Activated T-cell treated with anti-CD3 and anti-CD28 coated beads for 48 hours (primary cell): ENCODE data around the gene PRG3.
"Not testable (repeated sequence)": the region's sequence is repeated elsewhere in the genome, so short reads cannot be mapped to it uniquely, and the experiment has no call there.

ENCODE experiments used
- DNase-seq: peaks from one replicate; pipeline ENCODE4 v3.0.0-alpha.2; 2020; ENCODE audit warnings: low read depth

The PRG3 gene

DNA sequence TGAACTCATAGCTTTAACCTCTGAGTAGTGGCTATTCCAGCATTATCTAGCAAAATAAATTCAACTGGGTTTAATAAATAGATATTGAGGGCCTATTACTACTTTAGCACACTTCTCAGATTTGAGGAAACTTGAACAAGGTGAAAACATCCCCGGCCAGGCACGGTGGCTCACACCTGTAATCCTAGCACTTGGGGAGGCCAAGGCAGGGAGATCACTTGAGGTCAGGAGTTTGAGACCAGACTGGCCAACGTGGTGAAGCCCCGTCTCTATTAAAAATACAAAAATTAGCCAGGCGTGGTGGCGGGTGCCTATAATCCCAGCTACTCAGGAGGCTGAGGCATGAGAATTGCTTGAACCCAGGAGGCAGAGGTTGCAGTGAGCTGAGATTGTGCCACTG, 44.1 kb downstream of the PRG3 start:
- DNase-seq: not testable (repeated sequence)

- no peak for DNase-seq
Measured at GRCh38 chr11:57336111-57336666, 44.8 kb downstream of the PRG3 start.

DNA sequence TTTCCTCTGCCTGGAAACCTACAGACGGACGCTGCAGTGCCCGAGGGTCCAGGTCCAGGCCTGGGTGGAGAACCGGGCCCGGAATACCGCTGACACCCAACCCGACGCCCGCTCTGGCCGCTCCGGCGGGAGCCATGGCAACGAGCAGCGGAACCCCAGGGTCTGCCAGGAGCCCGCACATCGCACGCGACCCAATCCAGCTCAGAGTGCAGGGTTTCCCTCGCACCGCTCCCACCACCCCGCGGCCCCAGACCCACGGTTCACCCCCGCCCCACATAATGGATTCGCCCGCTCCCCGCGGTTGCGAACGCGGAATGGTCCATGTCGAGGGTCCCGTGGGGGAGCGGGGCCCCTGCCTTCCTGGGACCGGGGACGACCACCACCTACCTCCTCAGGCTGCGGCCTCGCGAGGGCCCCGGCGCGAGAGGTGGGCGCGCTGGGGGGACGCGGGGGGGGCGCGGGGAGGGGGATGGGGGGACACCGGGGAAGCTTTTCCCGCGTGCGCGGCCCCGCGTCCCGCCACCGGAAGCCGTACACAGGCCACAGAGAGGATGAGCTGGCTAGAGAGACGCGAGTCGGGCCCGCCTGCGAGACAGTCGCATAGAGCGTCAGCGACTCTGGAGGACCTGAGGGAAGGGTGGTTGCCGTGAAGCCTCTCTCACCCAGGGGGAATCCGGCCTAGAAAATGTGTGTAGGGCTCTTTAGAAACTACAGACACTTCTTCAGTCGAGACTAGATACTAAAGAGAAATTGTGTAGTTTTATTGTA, 45.4 kb downstream of the PRG3 start, which contains the start of gene SSRP1:
Gene SSRP1 (minus strand): TSS at position 550 of the 768 bp plus-strand sequence. CDS start 771 bp downstream, outside the sequence.
- peak; percentile 85 for DNase-seq

DNA sequence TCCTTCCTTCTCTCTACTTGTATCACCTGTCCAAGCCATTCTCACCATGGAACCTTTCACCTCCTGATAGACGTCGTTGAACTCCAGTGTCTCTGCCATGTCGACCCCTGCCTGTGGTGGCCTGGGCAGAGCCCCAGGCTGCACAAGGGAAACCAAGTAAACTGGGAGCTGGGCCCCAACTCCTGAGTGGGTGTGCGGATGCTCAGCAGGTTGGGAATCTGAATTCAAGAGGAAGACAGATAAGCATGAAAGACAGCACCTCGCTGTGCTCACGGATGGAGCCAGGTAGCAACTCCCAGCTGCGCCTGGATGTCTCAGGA, 46.0 kb downstream of the PRG3 start:
- DNase-seq: no peak

DNA sequence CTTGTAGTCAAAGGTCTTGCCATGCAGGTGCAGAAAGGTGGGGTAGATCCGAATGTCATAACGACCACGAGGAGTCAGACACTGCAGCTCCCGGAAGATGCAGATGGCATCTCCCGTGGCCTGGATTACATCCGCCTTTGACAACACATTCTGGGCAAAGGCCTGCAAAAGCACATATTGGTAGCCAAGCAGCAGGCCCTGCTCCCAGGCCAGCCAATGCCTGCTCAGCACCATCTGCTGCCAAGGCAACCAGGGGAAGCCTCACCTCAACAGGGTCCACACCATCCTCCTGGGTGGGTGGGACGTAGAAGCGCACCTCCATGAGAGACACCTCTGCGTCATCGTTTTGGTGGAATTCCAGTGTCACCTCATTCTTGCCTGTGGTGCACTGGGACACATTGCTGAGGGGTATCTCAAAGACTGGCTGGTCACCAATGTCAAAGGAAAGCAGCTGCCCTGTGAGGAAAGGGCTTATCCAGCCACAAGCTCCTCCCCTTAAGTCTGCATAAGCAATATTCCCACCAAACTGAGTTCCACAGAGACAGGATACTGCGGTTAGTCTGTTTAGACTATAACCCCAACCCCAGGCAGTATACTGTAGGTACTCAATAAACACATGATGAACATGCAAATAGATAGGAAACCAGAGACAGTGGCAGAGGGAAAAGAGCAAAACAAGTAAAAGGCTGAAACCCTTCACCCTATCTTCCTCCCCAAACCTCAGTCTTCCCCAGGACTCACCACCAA, 48.1 kb downstream of the PRG3 start:
- no peak for DNase-seq

DNA sequence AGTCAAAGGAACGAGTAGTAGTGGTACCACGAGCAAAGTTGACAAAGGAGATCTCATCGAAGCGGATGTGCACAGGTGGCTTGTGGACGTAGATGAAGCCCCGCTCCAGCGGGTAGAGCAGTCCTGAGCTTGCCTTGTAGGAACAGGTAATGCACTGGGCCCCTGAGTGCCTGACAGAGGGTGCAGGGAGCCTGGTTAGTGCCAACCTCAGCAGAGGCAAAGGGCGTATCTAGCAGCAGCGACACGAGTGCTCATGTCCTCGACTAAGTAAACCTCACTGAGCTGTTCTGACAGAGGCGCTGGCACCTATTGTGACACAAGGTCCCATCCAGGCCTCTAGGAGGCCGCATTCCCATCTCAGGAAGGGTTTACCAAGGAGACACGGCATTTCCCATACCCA, 49.2 kb downstream of the PRG3 start:
- DNase-seq: no peak

DNA sequence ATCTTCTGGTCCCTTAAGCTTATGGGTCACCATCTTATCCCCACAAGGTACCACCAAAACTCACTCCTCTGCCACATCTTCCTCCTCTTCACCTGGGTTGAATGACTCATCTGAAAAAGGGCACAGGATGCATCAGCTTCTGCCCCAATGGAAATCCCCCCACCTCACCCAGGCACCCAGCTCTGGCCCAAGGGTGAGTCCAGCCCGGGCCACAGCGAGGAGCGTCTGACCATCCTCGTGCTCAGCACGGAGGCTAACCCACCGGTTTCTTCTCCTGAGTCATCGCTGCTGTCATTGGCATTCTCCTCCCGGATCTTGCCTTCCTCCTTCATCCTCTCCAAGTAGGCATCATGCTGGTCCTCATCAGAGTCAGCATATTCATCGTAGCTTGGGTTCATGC, 50.9 kb downstream of the PRG3 start:
- DNase-seq: no peak

- DNase-seq: no peak
Measured at GRCh38 chr11:57327721-57328120, 53.2 kb downstream of the PRG3 start.
